Left forelimb (tissue), 1 donor: Measurements from ENCODE around the gene SNED1.
"Not testable (repeated sequence)": the region's sequence is repeated elsewhere in the genome, so short reads cannot be mapped to it uniquely, and the experiment has no call there.

Source experiments
- DNase-seq: peaks from one replicate; pipeline ENCODE4 v3.0.0-alpha.2; 2018; ENCODE audit warnings: low spot score

SNED1 gene

DNA sequence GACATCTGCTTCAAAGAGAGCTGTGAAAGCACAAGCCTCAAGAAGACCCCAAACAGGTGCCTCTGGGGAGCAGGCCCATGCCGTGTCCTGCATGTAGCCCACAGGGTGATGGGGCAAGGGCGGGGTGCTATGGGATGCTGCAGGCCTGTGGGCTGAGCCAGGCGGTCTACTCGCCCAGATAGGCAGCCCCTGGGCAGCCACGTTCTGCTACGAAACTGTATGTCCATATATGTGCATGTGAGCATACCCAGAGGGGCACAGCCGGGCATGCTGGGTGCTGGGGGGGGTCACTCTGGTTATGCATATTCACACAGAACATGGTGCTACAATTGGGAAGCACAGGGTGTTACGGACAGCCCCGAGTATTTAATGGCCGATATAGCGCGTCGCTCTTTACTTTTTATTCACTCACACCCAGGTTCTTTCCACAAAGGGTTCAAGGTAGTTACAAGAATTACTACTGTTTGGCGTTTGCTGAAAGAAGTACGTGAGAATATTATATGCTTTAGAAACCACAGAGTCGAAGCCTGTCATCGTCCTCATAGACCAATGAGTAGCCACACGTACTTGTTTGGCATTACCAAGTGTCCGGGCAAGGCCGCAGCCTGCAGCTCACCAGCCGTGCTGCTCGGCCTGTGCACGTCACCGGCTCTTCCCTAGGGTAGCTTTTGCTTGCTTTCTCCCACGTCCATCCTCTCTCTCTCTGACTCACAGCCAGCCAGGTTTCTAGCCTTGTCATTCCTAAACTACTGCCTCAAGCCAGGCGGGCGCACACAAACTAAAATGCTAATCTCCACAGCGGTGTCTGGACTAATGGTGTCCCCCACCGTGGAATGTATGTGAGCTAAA lies 89.2 kb downstream of the SNED1 start:
- no peak for DNase-seq

DNA sequence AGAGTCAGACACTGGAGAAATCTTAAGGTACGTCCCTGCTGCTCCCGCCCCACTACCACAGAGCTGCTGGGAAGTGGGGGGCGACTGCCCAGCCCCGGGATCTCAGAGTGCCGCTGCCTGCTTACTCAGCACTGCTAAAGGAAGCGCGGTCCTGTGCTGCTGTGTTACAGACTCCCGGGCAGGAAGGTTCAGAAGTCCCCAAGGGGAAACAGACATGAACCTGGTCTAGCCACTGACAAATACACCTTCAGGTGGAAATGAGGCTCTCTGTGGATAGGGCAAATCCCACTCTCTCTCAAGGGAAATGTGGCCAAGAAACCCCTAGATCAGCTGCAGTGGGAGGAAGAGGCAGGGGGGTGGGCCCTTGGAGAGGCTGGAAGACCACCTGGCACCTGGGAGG lies 90.0 kb downstream of the SNED1 start:
- no peak for DNase-seq

DNA sequence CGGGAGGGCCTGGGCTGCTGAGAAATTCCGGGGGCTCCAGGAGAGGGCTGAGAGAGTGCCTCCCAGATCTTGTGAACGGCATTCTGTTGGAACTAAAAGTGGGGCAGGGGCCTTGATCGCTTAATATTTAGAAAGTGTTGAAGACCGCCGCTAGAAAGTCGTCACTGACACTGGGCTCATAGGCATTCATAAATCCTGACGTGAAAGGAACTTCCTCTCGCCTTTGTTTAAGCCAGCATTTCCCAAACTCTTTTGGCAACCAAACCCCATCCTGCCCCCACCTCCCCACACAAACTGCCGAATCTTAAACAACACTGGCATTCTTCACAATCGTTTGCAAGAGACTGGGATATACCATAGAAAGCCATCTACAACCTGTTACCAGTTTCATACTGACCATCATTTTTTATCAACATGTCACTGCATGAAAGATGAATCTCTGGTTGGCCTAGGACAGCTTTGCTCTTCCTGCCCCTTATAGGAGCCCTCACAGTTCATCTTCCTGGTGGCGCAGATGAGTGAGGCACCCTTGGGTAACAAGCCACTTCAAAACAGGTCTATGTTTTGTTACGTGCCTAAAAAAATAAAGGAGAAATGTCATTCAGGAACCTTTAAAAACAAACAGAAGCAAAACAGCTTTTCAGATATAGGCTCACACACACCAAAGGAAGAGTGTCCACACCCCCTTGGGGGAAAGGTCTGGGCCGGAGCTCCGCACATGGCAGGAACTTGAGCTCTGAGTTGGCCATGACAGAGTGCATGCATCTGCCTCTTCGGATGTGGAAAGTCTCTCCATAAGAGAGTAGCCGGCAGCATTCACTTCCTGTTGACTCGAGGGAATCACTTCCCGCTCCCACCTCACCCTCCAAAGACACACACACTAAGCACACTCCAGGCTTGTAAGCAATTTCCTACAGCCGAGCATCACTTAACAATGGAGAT lies 90.6 kb downstream of the SNED1 start:
- no peak for DNase-seq

DNA sequence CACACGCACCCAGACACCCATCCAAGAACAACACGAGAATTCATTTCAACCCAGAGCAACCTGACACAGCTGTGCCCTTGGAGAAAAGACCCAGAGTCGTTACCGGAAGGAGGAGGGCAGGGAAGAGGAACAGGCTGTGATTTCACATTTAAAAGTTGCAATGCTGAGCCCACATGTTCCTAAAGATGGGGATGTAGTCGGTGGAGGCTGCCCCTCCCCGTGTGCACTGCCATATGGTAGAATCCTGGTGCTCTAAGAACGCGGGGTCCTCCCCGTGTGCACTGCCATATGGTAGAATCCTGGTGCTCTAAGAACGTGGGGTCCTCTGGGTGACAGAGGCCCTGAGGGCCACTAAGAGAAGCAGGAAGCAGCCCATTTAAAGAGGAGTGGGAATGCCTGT lies 92.8 kb downstream of the SNED1 start:
- no peak for DNase-seq

DNA sequence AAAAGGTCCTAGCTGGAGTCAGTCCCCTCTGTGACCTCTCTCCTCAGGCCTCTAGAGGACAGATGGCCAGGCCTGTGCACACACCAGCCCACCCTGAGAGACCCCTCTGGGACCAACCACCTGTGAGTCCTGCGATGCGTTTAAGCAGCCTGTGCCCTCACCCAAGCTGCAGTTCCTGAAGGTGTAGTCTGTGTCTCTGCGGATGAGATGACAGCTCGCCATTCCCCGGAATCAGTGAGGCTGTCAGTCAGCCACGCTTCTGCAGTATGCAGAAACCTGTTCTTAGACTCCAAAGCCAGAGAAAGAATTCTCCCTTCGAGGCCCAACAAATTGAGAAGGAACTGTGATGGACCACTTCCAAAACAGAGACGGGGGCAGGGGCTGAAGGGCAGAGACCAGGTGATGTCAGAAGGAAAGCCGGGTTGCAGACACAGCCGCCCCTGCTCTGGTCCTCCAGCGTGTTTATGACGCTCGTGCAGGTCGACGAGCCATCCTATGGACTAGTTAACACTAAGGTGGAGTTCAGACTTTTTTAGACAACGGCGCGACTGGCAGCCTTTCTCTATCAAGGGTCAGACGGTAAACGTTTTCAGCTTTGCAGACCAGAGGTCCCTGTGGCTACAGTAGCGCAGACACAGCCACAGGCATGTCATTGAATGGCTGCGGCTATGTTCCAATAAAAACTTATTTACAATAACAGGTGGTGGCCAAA lies 93.5 kb downstream of the SNED1 start:
- no peak for DNase-seq

DNA sequence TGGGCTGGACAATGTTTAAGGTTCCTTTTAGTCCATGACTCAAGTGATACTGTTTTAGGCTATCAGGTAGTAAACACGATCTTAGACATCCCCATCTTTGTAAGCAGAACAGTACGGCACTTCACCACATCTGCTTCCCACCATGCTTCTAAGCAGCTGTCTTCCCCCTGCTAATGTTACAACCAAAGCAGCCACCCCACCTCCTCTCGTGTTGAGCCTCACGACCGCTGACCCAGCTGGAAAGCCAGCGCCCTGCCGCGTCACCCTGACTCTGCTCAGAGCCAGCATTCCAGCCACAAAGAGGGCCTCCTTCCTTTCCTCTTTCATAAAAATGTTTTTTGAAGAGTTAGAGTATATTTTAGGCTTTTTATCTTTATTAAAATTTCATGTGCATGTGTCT lies 94.3 kb downstream of the SNED1 start:
- no peak for DNase-seq

DNA sequence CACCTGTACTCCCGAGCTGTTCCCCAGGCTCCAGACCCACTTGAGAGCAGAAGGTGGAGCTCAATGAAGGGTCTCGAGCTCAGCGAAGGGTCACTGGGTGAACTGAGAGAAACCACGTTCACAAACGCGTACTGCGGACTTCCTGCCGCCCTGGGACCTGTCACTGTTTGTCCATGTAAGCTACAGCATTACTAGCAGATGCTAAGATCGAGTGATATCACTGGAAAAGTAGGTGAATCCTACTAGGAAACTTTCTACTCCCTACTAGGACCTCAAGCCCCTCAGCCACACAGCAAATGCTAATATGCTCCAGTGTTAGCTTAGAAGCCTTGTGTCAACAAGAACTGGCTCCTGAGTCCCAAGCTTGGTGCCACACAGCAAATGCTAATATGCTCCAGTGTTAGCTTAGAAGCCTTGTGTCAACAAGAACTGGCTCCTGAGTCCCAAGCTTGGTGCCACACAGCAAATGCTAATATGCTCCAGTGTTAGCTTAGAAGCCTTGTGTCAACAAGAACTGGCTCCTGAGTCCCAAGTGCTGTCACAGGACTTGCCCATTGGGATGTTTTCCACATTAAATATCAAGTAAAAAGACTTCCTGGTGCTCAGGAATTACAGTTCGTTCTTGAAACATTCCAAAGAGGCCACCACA lies 94.8 kb downstream of the SNED1 start:
- DNase-seq: not testable (repeated sequence)

DNA sequence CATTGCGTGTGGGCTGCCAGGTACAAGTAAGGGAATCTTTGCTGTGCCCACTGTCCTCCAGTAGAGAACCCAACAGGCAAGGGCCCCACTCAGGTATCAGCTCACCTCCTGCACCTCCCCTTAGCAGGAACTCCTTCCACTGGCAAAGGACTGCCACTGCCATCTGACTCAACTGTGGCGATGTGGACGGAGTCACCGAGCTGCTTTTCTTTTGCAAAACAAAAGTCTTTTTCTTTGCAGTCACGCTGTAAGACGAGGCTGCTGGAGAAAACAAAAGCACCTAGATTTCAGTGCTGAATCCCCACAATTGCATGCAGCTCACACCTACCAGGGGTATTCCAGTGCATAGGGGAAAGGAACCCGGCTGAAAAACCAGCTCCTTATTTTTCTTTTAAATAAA lies 95.8 kb downstream of the SNED1 start:
- no peak for DNase-seq

DNA sequence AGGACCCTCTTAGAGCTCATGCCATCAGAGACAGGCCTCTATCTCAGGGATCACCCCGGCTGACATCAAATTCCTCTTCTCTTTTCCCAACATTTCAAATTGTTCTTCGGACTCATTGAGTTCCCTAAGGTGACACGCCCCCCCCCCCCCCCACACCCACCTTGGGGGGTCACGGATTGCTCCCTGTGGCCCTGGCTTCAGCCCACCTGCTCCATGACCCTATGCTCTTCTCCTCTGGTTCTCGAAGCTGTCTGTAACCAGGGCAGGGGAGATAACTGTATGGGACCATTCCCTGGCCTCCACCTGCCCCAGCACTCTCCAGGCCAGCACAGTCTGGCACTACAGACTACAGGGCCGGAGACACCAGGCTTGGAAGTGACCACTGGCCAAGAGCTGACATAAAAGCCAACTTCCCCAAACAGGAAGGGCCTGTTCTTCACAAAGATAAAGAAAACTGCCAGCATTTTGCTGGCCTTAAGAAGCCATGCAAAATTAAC lies 96.6 kb downstream of the SNED1 start:
- DNase-seq: no peak

DNA sequence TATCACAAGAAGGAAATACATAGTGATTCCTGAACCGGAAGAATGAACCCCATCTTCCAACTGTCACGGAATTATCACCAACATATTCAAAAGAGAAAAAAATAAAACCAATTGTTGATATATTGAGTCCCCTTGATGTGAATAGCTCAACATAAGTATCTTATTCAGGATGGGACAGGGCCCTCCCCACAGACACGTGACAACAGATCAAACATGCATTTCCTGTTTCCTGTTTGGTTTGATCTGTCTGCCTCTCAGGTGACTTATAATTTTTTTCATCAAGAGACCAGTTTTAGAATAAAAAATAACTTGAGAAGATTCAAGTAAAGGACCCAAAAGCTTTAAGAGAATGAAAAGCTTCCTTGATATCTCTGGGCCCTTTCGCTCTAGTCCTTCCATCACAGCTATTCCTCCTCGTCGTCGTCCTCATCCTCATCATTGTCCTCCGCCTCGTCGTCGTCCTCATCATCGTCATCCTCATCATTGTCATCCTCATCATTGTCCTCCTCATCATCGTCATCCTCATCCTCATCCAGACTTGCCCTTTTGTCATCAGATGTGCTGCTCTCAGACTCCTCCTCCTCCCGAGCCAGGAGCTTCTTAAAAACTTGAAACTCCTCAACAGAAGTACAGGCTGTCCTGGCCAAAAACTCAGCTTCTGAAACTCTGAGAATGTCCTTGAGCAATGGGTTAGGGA lies 97.3 kb downstream of the SNED1 start:
- DNase-seq: no peak

DNA sequence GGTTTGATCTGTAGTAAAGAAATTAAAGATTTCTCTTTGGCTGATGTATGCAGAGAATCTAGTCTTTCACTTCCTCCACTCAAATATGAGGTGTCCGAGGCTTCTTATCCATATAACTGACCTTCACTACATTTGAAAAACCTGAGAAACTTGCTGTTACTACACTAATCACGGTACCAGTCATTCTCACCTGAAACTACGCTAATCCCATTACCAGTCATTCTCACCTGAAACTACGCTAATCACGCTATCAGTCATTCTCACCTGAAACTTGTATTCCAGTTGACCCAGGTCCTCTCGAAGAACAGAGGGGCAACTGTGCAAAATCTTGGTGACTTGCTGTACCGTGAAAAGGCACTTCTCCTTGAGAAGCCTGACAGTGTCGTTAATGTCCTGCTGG lies 98.6 kb downstream of the SNED1 start:
- DNase-seq: no peak

DNA sequence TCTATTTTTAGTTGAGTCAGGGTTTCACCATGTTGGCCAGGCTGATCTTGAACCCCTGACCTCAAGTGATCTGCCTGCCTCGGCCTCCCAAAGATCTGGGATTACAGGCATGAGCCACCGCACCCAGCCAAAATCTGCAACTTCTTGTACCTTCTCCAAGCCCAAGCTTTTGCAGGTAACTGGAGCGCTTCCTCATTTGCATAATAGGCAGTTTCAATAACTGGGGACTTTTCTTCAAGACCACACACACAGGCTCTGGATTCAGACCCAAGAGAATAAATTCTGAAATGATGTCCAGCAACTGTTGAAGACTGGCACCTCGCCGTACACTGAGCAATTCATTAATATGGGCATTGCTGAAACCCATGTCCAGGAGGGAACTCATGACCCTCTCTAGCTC lies 100.8 kb downstream of the SNED1 start:
- no peak for DNase-seq

DNA sequence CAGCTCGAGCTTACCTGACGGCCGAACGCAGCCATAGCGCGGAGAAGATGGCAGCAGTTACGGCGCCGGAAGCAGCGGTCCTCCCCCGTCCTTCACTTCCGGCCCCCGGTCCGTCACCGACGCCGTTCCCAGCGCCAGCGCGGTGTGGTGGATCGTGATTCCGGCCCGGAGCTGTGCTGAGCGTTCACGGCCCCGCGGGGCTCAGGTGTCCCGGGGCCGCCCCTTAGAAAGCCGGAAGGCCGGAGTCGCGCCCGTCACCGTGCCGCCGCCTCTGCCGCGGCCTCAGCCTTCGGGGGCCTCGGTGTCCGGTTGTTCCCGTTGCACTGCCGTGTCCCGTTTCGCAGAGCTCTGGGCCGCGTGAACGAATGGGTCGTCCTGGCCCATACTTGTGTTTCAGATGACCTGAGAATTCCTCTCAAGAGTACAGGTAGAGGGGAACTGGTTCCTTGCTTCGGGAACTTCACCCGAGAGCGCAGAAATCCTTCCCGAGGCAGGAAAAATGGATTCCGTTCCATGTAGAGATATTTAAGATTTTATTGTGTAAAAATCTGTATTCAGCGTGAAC lies 103.9 kb downstream of the SNED1 start, which contains the start of gene MTERF4:
MTERF4 (minus strand) TSS at position 49 of the 565 bp plus-strand sequence; CDS start at position 35, 14 bp downstream.
- DNase-seq: peak; percentile 93

DNA sequence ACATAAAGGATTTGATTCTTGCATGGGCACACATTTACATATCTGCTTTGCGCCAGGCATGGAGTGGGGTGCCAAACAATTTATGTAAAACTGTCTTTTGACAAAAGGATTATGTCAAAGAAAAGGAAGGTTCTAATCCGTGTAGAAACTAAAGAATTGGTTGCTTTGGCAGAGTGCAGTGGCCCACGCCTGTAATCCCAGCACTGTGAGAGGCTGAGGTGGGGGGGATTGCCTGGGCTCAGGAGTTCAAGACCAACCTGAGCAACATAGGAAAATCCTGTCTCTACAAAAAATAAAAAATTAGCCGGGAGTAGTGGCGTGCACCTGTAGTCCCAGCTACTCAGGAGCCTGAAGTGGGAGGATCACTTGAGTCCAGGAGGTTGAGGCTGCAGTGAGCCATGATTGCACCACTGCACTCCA lies 104.8 kb downstream of the SNED1 start:
- DNase-seq: peak; percentile 22

DNA sequence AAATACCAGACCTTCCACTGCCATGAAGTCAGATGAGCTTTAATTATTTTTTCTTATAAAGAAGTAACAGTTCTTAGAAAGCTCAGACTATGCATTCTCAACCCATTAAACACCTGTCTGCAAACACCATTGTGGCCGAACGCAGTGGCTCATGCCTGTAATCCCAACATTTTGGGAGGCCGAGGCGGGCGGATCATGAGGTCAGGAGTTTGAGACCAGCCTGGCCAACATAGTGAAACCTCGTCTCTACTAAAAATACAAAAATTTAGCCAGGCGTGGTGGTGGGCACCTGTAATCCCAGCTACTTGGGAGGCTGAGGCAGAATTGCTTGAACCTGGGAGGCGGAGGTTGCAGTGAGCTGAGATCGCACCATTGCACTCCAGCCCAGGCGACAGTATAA lies 106.2 kb downstream of the SNED1 start:
- not testable (repeated sequence) for DNase-seq

DNA sequence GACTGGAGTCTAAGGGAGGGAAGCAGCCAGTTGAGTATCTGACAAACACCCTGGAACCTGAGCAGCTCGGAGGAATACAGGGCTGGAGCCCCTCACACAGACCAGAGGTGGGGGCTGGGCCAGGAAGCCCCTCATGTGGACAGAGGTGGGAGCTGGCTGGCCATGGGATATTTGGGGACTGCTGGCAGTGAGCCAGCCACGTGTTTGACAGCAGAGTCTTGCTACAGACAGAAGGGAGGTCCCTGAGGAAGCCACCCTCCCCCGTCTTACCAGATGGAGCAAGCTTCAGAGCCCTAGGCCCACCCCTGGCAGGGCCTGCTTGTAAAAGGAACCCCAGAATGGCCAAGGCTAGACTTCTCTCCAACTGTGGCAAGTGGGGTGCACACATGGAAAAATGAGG lies 107.2 kb downstream of the SNED1 start:
- DNase-seq: peak; percentile 48

DNA sequence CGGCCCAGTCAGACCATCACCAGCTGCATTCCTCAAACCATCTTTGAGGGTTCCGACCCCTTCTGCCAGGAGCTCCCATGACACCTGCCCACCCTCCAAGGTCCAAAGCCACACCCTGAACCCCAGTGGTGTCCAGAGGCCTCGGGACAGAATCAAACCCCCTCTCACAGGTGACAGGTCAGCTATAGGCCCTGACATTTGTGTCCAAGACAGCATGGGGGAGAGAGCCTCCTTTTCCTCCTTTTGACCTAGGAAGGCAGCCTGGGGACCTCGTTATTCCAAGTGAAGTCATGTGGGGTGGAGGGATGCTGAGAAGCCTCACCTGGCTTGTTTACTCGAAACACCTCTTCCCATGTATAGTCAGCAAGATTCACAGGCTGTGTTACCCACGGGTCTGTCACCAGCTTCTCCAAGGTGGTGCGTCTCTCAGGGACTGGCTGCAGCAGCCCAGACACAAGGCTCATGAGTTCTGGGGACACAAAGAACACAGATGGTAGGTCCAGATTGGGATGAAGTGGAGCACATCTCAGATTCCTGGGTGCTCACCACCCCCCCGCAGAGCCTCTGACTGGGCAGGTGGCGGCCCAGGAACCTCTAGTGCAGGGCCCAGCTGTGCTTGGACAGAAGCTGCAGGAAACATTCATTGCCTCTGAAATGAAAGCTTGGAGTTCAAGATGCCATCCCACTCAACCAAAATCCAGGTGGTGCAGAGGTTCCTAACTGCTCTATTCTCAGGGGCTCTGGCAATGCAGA lies 108.8 kb downstream of the SNED1 start:
- peak; percentile 53 for DNase-seq

DNA sequence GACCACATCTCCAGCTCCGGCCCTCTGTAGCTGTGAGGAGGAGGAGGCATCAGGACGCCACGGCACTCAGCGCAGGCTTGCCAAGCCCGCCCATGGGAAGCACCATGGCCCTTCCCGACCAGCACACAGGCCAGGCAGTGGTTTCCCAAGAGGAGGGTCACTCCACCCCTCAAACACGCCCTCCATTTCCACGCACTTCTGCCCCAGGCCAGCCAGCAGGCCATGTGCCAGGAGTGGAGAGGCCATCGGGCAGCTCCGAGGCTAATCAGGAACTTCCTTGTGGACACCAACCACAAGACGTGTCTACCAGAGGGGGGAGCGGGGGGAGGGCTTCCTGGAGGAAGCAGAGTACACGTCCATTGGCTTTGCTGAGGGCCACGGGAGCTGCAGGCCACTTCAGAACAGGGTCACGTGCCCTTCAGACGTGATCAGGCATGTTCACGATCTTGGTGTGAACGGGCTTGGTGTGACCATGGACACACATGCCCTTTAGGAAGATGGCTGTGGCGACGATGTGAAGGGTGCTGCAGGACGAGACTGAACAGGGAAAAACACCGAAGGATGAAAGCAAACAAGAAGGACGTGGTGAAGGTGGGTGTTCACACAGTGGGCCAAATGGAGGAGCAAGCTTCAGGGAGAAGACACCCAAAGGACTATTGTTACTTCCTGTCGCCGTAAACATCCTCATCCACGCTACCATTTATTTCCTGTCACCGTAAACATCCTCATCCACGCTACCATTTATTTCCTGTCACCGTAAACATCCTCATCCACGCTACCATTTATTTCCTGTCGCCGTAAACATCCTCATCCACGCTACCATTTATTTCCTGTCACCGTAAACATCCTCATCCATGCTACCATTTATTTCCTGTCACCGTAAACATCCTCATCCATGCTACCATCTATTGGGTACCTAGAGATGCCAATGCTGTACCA lies 110.1 kb downstream of the SNED1 start:
- peak; percentile 46 for DNase-seq
